GM21526 (cell line): ENCODE data around the gene KCP.

ENCODE experiments used
- ATAC-seq: cut with Tn5 transposase; IDR thresholded peaks from one replicate; pipeline ENCODE4 v1.9.1; 2021; ENCODE audit warnings: moderate library complexity; ENCODE audit not compliant: unreplicated experiment, low FRiP score

The KCP gene

DNA sequence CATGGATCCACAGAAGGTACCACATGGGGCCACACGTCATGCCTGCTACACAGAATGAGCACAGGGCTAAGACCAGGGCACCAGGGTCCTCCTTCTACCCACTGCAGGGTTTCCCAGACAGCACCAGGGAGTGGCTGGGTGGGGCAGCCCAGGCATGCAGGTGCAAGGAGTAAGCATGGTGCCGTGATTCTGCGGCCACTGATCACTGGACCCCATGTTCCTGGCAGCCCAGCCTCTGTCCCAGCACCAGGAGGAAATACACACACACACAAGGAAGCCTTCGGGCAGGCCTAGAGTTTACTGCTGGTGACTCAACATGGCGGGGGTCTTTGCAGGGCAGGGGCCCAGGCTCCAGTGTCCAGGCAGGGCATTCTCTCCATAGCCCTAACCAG, 33.9 kb downstream of the KCP start:
- ATAC-seq, result no peak

DNA sequence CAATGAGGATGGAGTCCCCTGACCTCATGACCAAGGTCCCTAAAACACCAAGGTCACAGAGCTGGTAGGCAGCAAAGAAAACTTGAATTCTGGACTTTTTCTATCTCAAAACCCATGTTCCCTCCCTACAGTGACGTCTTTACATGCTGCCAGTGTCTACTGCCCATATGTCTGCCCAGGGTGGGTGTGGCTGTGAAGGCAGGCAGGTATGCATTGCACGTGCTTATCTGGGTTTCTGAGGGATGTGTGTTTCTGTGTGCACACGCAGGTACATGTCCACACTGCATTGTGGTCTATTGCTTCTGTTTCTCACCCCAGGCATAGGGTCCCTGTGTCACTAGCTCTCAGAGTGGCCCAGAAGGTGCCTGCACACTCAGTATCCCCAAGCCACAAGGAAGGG, 34.4 kb downstream of the KCP start:
- ATAC-seq, result no peak

DNA sequence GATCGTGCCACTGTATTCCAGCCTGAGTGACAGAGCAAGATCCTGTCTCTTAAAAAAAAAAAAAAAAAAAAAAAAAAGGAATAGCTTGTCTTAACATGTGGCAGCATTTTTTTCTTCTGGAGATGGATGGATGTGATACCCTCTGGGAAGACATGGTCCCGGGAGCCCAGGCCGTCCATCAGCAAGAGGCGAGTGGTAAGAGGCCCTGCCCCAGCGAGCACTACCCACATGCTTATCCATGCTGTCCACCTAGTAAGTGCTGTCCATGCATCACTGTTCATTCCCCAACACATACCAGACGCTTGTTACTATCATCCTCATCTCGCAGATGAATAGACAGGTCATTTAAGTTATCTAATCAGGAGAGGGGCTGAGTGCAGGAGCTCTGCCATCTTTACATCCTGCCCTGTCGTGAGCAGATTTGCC, 35.0 kb downstream of the KCP start:
- ATAC-seq, result no peak

GRCh38 chr7:128874140-128875031, 36.1 kb downstream of the KCP start:
- no peak for ATAC-seq

DNA sequence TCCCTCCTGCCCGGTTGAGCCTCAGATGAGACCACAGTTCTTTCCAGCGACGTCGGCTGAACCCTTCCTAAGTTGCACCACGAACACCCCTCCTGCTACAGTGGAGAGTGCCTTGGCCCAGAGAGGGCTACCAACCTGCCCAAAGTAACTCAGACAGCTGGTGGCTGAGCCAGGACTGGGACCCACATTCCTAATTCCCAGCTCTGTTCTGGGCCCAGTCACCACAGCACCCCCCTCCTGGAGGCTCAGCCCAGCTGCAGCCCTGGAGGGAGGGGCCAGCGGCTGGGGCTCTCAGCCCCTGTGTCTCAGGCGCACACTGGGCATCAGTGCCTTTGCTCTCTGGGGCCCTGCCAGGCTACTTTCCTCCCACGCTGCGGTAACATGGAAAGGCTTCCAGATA, 37.3 kb downstream of the KCP start:
- ATAC-seq, result no peak

DNA sequence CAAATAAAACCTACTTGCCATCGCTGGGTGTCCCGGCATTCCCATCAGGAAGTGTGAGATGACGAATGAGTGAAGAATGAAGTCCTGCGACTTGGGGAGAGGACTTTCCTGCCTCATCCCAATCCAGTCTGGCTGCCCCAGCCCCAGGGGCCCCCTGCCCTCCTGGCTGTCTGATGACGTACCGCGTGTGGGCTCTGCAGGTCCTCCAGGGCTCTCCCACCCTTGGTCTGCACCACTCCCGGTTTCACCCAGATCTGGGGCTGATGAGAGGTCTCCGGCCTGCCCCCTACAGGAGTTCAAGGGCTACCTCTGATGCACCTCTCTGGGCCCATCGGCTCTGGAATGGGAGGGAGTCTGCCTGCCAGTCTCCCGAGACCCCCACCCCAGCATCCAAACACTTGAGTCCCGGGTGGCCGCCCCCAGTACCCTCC, 38.1 kb downstream of the KCP start:
- ATAC-seq, result no peak

GRCh38 chr7:128871050-128871449, 39.5 kb downstream of the KCP start:
- no peak for ATAC-seq

- ATAC-seq, result no peak
Measured at GRCh38 chr7:128869944-128870285, 40.6 kb downstream of the KCP start.

GRCh38 chr7:128869138-128869943, 41.2 kb downstream of the KCP start:
- ATAC-seq, result peak; percentile 49

DNA sequence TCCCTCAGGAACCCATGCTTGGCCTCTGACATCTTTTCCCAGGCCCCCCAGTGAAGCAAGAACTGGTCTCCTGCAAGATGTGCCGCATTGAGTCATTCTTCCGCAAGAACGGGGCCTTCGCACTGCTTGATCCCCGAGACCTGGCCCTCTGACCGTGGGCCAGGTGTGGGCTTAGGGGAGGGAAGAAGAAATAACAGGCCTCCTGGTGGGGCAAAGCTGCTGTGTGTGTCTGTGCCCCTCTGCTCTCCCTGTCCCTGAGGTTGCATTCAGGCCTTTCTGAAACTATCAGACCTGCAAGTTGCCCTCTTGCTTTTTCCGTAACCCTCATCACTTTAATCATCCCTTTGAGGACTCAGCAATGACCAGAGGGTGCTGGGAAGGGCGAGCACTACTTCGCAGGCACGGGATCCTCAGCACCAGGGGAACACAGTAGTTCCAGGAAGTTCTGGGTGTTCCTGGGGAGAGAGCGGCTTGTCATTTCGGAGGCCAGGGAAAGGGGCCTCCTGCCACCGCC, 41.8 kb downstream of the KCP start:
- no peak for ATAC-seq

- ATAC-seq, result no peak
Measured at GRCh38 chr7:128867842-128868623, 42.5 kb downstream of the KCP start.

DNA sequence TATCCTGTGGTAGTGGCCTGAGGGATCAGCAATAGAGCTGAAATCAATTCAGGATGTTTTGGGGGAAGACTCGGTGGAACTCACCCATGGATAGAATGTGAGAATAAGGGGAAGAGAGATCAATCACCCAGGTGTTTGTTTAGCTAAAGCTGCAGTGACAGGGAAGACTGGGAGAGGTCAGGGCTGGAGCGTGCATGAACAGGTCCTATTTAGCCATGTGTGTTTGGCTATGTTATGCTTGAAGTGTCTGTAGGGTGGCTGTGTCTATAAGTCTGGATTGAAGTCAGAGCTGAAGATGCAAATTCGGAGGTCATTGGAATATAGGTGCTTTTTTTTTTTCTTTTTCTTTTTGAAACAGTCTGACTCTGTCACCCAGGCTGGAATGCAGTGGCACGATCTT, 43.3 kb downstream of the KCP start:
- no peak for ATAC-seq

DNA sequence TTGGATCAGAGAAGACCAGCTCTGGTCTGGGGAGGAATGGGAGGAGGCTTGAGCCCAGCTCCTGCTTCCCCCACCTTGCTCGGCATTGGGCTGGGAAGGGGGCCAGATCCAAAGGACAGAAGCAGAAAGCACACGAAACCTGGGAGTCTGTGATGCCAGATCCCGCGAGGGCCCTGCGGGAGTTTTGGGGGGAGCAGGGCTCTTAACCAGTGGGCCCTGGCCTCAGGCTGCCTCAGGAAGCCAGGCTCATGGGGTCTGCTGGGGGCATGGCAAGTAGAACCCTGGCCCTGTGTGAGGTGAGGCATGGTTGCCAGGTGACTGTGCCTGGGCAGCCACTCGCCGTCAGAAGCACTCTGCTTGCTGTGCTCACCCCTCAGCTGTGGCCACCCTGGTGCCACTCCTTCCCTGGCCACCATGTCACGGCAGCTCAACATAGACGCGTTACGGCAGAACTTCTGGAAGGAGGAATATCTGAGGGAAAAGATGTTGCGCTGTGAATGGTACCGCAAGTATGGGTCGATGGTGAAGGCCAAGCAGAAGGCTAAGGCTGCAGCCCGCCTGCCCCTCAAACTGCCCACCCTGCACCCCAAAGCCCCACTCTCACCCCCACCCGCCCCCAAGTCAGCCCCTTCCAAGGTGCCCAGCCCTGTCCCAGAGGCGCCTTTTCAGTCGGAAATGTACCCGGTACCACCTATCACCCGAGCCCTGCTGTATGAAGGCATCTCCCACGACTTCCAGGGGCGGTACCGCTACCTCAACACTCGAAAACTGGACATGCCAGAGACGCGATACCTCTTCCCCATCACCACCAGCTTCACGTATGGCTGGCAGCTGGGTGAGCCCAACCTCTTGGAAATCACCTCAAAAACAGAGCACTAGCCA, 44.3 kb downstream of the KCP start:
- ATAC-seq, result no peak

DNA sequence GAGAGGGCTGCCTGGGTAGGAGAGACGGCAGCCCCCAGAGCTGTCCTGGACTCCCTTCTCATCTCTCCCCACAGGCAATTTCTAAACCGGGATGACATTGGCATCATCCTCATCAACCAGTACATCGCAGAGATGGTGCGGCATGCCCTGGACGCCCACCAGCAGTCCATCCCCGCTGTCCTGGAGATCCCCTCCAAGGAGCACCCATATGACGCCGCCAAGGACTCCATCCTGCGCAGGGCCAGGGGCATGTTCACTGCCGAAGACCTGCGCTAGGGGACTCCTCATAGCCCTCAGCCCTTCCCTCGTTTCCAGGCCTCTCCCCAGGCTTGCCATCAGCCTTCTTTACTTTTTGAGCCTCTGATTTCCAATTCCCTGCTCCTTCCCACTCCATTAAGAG, 45.2 kb downstream of the KCP start:
- ATAC-seq, result no peak

- peak; percentile 41 for ATAC-seq
Measured at GRCh38 chr7:128863433-128863989, 47.0 kb downstream of the KCP start.

DNA sequence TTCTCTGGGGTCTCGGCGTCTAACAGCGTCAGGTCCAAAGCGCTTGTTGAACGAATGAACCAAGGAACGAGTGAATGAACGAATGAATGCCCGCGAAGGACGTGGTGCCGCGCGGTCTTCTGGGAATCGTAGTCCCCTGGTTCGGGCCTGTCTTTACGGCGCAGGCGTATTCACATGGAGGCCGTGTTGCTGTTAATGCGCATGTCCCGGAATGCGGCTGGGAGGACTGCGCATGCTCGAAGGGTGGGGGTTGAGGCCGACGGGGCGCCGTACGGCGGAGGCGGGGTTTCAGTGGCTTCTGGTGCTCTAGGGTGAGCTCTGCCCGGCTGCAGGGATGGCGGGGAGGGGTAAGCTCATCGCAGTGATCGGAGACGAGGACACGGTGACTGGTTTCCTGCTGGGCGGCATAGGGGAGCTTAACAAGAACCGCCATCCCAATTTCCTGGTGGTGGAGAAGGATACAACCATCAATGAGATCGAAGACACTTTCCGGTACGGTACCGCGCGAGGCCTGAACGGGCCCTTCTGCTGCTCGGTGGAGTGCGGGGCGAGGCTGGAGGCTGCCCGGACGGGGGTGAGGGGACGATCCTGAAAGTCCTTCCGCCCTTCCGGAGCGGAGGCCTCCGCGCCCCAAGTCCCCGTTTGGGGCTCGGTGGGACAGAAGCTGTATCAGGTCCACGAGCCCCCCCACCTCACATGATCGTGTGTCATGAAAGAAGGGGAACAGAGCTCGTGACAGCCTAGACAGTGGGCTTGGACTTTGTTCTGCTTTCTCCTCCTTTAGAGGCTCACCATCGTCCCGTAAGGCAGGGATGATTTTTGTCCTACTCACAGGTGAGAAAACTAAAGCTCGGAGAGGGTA, 47.7 kb downstream of the KCP start, which contains the start of gene ATP6V1F:
TSS of gene ATP6V1F (plus strand) at position 286 of the 862 bp plus-strand sequence. CDS start at position 335, 49 bp downstream.
- peak; percentile 73 for ATAC-seq

DNA sequence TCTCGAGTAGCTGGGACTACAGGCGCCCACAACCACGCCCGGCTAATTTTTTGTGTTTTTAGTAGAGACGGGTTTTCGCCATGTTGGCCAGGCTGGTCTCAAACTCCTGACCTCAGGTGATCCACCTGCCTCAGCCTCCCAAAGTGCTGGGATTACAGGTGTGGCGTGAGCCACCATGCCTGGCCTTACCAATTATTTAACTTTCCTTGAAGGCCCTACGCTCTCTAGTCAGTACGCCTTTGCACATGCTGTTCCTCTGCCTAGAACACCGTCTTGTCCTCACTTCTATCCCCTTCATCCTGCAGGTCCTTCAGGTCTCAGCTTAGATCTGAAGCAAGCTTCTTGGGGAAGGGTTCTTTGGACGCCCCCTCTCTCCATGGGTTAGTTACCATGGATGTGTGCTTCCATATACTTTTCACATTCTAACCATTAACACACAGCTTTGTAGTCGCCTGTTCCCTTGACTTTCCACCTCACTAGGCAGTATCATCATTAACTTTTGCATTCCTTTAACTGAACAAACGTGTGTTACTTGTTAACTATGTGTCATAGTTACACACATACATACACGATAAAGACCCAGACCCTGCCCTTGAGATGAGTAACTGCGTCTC, 48.4 kb downstream of the KCP start:
- no peak for ATAC-seq
